ENCODE results near the gene ZNF17.

- TF ChIP-seq, protein P1, sequence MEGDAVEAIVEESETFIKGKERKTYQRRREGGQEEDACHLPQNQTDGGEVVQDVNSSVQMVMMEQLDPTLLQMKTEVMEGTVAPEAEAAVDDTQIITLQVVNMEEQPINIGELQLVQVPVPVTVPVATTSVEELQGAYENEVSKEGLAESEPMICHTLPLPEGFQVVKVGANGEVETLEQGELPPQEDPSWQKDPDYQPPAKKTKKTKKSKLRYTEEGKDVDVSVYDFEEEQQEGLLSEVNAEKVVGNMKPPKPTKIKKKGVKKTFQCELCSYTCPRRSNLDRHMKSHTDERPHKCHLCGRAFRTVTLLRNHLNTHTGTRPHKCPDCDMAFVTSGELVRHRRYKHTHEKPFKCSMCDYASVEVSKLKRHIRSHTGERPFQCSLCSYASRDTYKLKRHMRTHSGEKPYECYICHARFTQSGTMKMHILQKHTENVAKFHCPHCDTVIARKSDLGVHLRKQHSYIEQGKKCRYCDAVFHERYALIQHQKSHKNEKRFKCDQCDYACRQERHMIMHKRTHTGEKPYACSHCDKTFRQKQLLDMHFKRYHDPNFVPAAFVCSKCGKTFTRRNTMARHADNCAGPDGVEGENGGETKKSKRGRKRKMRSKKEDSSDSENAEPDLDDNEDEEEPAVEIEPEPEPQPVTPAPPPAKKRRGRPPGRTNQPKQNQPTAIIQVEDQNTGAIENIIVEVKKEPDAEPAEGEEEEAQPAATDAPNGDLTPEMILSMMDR (IDR thresholded peaks at IDR 0.05; ENCODE audit: insufficient read depth, low read length), result no peak
- TF ChIP-seq POLR2AphosphoS5 (IDR thresholded peaks at IDR 0.05; ENCODE audit: low read depth), result no peak
- TF ChIP-seq, protein P2, sequence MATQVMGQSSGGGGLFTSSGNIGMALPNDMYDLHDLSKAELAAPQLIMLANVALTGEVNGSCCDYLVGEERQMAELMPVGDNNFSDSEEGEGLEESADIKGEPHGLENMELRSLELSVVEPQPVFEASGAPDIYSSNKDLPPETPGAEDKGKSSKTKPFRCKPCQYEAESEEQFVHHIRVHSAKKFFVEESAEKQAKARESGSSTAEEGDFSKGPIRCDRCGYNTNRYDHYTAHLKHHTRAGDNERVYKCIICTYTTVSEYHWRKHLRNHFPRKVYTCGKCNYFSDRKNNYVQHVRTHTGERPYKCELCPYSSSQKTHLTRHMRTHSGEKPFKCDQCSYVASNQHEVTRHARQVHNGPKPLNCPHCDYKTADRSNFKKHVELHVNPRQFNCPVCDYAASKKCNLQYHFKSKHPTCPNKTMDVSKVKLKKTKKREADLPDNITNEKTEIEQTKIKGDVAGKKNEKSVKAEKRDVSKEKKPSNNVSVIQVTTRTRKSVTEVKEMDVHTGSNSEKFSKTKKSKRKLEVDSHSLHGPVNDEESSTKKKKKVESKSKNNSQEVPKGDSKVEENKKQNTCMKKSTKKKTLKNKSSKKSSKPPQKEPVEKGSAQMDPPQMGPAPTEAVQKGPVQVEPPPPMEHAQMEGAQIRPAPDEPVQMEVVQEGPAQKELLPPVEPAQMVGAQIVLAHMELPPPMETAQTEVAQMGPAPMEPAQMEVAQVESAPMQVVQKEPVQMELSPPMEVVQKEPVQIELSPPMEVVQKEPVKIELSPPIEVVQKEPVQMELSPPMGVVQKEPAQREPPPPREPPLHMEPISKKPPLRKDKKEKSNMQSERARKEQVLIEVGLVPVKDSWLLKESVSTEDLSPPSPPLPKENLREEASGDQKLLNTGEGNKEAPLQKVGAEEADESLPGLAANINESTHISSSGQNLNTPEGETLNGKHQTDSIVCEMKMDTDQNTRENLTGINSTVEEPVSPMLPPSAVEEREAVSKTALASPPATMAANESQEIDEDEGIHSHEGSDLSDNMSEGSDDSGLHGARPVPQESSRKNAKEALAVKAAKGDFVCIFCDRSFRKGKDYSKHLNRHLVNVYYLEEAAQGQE (IDR thresholded peaks at IDR 0.05; ENCODE audit: insufficient replicate concordance, low read depth), result no peak
- TF ChIP-seq GABPA (IDR thresholded peaks at IDR 0.05; ENCODE audit: low read depth), result no peak
- TF ChIP-seq SPI1 (IDR thresholded peaks at IDR 0.05; ENCODE audit: borderline replicate concordance, low read depth), result no peak
Measured at GRCh38 chr19:57441979-57442752, 31.2 kb downstream of the ZNF17 start.
